H1 (cell line): ENCODE measurements around the gene MEGF9. TPM values are rescaled to one million over a fixed set of nuclear protein-coding genes. Genes with fewer than 3 reads are reported as not detected.

Source experiments
- ASH2L ChIP-seq: fragments of 200-600, 300-600 bp; sonication (generic); IDR thresholded peaks from one replicate; pipeline ENCODE4 v1.7.1; 2017; ENCODE audit warnings: low read length
- CHD2 ChIP-seq: IDR thresholded peaks from 2 replicates; pipeline ENCODE4 v1.6.1; 2012; ENCODE audit warnings: low read length, improper control_type of control experiment
- RAD21 ChIP-seq, 2 experiments: IDR thresholded peaks in 1 of 2; conservative IDR thresholded peaks in 1 of 2; 2 replicates each; pipeline ENCODE4 v1.6.1; 2011; ENCODE audit warnings: low read depth in 2 of 2, low read length in 2 of 2, improper control_type of control experiment in 1 of 2, inconsistent platforms in 1 of 2, mild to moderate bottlenecking in 1 of 2, moderate library complexity in 1 of 2
- SP1 ChIP-seq: IDR thresholded peaks from 2 replicates; pipeline ENCODE4 v1.6.1; 2011; ENCODE audit warnings: low read depth, low read length
- TBP ChIP-seq: IDR thresholded peaks from 2 replicates; pipeline ENCODE4 v1.6.1; 2011; ENCODE audit warnings: low read depth, low read length, improper control_type of control experiment
- polyA plus RNA-seq, 7 experiments: library from polyadenylated mRNA; depleted of rRNA in 3 of 7; stranded (reverse) in 5 of 7; unstranded in 2 of 7; fragments of >200 nt in 5 of 7; fragments of 200-250 nt in 2 of 7; gene quantifications; 1 replicate in 5 of 7; 2 replicates in 1 of 7; 4 replicates in 1 of 7; pipeline versions ENCODE4 v1.2.1 to v1.2.3, GENCODE V29; 2011 to 2013; ENCODE audit warnings: missing spikeins in 2 of 7, mixed read lengths in 2 of 7
- total RNA-seq: library from RNA; stranded (reverse); fragmentation: NEBNext Ultra II Directional; extraction: Animal tissue kit (Norgen Biotek cat#: 25700); gene quantifications from 2 replicates; pipeline ENCODE4 v1.2.1, GENCODE V29; 2021

MEGF9 gene
- total and polyA plus RNA-seq, 2 of the 8 experiments (the other 6 are each of a cell fraction or from before 2014, with no cell fraction given), result 0.45 to 1.8 TPM

DNA sequence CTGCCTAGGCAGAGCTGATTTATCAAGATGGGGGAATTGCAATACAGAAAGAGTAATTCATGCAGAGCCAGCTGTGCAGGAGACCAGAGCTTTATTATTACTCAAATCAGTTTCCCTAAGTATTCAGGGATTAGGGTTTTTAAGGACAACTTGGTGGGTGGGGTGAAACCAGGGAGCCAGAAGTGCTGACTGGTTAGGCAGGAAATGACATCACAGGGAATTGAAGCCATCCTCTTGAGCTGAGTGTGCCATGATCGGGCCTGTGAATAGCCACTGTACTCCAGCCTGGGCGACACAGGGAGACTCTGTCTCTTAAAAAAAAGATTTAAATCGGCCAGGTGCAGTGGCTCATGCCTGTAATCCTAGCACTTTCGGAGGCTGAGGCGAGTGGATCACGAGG lies 89.0 kb downstream of the MEGF9 start (continued):
- TF ChIP-seq RAD21 (IDR thresholded peaks at IDR 0.05 in 1 of 2, conservative IDR thresholded peaks at IDR 0.05 in 1 of 2; ENCODE audit: low read depth in 2 of 2, low read length in 2 of 2) (no peak), SP1 (no peak), CHD2 (no peak), ASH2L (no peak), TBP (no peak)
